GM21360 (cell line): ENCODE data around the gene SNAI3.

Source experiments
- ATAC-seq: cut with Tn5 transposase; IDR thresholded peaks from one replicate; pipeline ENCODE4 v1.9.1; 2021; ENCODE audit warnings: mild to moderate bottlenecking, moderate library complexity; ENCODE audit not compliant: unreplicated experiment

The SNAI3 gene

GRCh38 chr16:88691924-88692560 is 5.7 kb upstream of the SNAI3 start:
- ATAC-seq: no peak

- ATAC-seq: no peak
Observed at GRCh38 chr16:88691129-88691813, 5.0 kb upstream of the SNAI3 start.

GRCh38 chr16:88690341-88691128 is 4.2 kb upstream of the SNAI3 start:
- no peak for ATAC-seq

- no peak for ATAC-seq
Observed at GRCh38 chr16:88688013-88688778, 1.9 kb upstream of the SNAI3 start.

- ATAC-seq: no peak
Observed at GRCh38 chr16:88687676-88688012, 1.3 kb upstream of the SNAI3 start.

GRCh38 chr16:88687254-88687576 is 908 bp upstream of the SNAI3 start:
- no peak for ATAC-seq

GRCh38 chr16:88686062-88686438 is 257 bp downstream of the SNAI3 start:
- peak; percentile 18 for ATAC-seq

GRCh38 chr16:88685156-88686061 is 898 bp downstream of the SNAI3 start:
- ATAC-seq: no peak

- no peak for ATAC-seq
Observed at GRCh38 chr16:88684569-88685155, 1.6 kb downstream of the SNAI3 start.

GRCh38 chr16:88681709-88682451 is 4.4 kb downstream of the SNAI3 start:
- peak; percentile 48 for ATAC-seq

GRCh38 chr16:88681084-88681680 is 5.1 kb downstream of the SNAI3 start:
- peak; percentile 26 for ATAC-seq

GRCh38 chr16:88680554-88681083 is 5.7 kb downstream of the SNAI3 start:
- ATAC-seq: no peak

- ATAC-seq: no peak
Observed at GRCh38 chr16:88678224-88678979, 7.9 kb downstream of the SNAI3 start.

GRCh38 chr16:88677721-88678120 is 8.6 kb downstream of the SNAI3 start:
- ATAC-seq: no peak

GRCh38 chr16:88676502-88677242 is 9.6 kb downstream of the SNAI3 start:
- no peak for ATAC-seq

- no peak for ATAC-seq
Observed at GRCh38 chr16:88673716-88674379, 12.5 kb downstream of the SNAI3 start.

GRCh38 chr16:88672776-88673175 is 13.5 kb downstream of the SNAI3 start:
- ATAC-seq: no peak
